Smooth muscle cell of the pulmonary artery (primary cell): ENCODE results near the gene NBPF11. TPM values are rescaled to one million over a fixed set of nuclear protein-coding genes. Genes with fewer than 3 reads are reported as not detected.

ENCODE experiments used
- total RNA-seq: library from RNA; depleted of rRNA; stranded (reverse); fragments of >200 nt; gene quantifications from 2 replicates; pipeline ENCODE4 v1.2.3, GENCODE V29; 2014

Gene NBPF11, protein sequence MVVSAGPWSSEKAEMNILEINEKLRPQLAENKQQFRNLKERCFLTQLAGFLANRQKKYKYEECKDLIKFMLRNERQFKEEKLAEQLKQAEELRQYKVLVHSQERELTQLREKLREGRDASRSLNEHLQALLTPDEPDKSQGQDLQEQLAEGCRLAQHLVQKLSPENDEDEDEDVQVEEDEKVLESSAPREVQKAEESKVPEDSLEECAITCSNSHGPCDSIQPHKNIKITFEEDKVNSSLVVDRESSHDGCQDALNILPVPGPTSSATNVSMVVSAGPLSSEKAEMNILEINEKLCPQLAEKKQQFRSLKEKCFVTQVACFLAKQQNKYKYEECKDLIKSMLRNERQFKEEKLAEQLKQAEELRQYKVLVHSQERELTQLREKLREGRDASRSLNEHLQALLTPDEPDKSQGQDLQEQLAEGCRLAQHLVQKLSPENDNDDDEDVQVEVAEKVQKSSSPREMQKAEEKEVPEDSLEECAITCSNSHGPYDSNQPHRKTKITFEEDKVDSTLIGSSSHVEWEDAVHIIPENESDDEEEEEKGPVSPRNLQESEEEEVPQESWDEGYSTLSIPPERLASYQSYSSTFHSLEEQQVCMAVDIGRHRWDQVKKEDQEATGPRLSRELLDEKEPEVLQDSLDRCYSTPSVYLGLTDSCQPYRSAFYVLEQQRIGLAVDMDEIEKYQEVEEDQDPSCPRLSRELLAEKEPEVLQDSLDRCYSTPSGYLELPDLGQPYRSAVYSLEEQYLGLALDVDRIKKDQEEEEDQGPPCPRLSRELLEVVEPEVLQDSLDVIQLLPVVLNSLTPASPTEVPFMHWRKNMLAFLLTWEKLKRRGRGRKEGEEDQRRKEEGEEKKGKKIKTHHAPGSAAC
- total RNA-seq = 4.4 and 9.0 TPM in 2 replicates

DNA sequence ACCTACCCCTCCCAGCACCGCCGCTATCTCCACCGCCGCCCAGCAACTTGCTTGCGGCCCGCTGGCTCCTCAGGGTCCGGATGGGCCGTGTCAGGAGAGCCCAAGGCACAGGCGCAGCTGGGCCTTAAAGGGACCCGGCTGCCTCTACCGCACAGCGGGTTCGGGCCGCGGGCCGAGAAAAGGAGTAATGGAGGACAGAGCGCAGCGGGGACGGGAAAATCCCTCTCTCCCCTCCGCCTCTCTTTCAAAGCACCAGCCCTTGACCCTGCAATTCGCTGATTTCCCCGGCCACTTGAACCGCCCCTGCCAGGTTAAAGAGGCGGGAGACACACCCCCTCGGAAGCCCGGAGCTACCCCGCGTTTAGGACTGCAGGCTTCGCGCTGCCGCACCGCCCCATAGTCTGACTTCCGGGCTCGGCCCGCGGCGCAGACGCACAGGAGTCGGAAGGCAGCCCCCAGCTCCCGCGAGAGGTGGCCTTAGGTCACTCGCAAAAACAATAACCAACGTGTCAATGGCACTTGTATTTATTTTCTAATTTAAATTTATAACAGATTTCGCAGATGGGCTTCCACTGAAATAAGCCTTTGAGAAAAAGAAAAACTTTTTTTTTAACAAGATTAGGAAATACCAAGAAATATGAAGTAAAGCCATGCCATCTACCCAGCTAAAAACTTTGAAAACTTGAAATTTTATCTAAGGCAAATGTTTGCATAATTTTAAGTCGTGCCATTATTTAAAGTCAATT, at the start of gene NBPF11:
Gene NBPF11, minus strand, starts transcription at position 371 of the 746 bp plus-strand sequence. CDS start 25,278 bp downstream, outside the sequence.

Other genes with a start within 250 kb of the NBPF11 start
- gene GJA8, start 249.5 kb downstream of the NBPF11 start, total RNA-seq = not detected in 2 replicates
- 13.9 and 14.8 TPM in 2 replicates for gene GPR89B, start 223.9 kb downstream of the NBPF11 start, total RNA-seq